ENCODE results near the gene PHAX. TPM values are rescaled to one million over a fixed set of nuclear protein-coding genes. Genes with fewer than 3 reads are reported as not detected.
A peak's percentile ranks its signal among the peaks of the same experiment; 100 is the strongest.
"Not testable (repeated sequence)": the region's sequence is repeated elsewhere in the genome, so short reads cannot be mapped to it uniquely, and the experiment has no call there.

The PHAX gene, protein sequence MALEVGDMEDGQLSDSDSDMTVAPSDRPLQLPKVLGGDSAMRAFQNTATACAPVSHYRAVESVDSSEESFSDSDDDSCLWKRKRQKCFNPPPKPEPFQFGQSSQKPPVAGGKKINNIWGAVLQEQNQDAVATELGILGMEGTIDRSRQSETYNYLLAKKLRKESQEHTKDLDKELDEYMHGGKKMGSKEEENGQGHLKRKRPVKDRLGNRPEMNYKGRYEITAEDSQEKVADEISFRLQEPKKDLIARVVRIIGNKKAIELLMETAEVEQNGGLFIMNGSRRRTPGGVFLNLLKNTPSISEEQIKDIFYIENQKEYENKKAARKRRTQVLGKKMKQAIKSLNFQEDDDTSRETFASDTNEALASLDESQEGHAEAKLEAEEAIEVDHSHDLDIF
- 10 to 100 TPM; 60.6 to 80.2 (median 68.9) TPM for polyA plus RNA-seq (ENCODE audit: insufficient read length in 3 of 3)
- long read RNA-seq, donor 1, full-length matches to known transcripts, result 23 of 37 reads
- long read RNA-seq, donor 1, partial matches to known transcripts, result 14 of 37 reads
- long read RNA-seq, donor 1, other reads (novel, unspliced or antisense), result 0 of 37 reads
- long read RNA-seq, donor 2, full-length matches to known transcripts, result 17 of 17 reads
- long read RNA-seq, donor 2, partial matches to known transcripts, result 0 of 17 reads
- long read RNA-seq, donor 2, other reads (novel, unspliced or antisense), result 0 of 17 reads
- long read RNA-seq, donor 3, full-length matches to known transcripts, result 12 of 18 reads
- long read RNA-seq, donor 3, partial matches to known transcripts, result 6 of 18 reads
- long read RNA-seq, donor 3, other reads (novel, unspliced or antisense), result 0 of 18 reads
- long read RNA-seq, donor 4, full-length matches to known transcripts, result 14 of 14 reads
- long read RNA-seq, donor 4, partial matches to known transcripts, result 0 of 14 reads
- long read RNA-seq, donor 4, other reads (novel, unspliced or antisense), result 0 of 14 reads
- long read RNA-seq, donor 5, full-length matches to known transcripts, result 9 of 9 reads
- long read RNA-seq, donor 5, partial matches to known transcripts, result 0 of 9 reads
- long read RNA-seq, donor 5, other reads (novel, unspliced or antisense), result 0 of 9 reads
- long read RNA-seq, donor 6, full-length matches to known transcripts, result 19 of 26 reads
- long read RNA-seq, donor 6, partial matches to known transcripts, result 7 of 26 reads
- long read RNA-seq, donor 6, other reads (novel, unspliced or antisense), result 0 of 26 reads
- long read RNA-seq, donor 7, full-length matches to known transcripts, result 20 of 26 reads
- long read RNA-seq, donor 7, partial matches to known transcripts, result 6 of 26 reads
- long read RNA-seq, donor 7, other reads (novel, unspliced or antisense), result 0 of 26 reads
- long read RNA-seq, donor 8, full-length matches to known transcripts, result 9 of 9 reads
- long read RNA-seq, donor 8, partial matches to known transcripts, result 0 of 9 reads
- long read RNA-seq, donor 8, other reads (novel, unspliced or antisense), result 0 of 9 reads
- long read RNA-seq, donor 9, full-length matches to known transcripts, result 16 of 16 reads
- long read RNA-seq, donor 9, partial matches to known transcripts, result 0 of 16 reads
- long read RNA-seq, donor 9, other reads (novel, unspliced or antisense), result 0 of 16 reads
- long read RNA-seq, donor 10, full-length matches to known transcripts, result 16 of 23 reads
- long read RNA-seq, donor 10, partial matches to known transcripts, result 7 of 23 reads
- long read RNA-seq, donor 10, other reads (novel, unspliced or antisense), result 0 of 23 reads
- long read RNA-seq, donor 11, full-length matches to known transcripts, result 6 of 22 reads
- long read RNA-seq, donor 11, partial matches to known transcripts, result 16 of 22 reads
- long read RNA-seq, donor 11, other reads (novel, unspliced or antisense), result 0 of 22 reads
- long read RNA-seq, donor 12, full-length matches to known transcripts, result 26 of 37 reads
- long read RNA-seq, donor 12, partial matches to known transcripts, result 11 of 37 reads
- long read RNA-seq, donor 12, other reads (novel, unspliced or antisense), result 0 of 37 reads
- long read RNA-seq, donor 13, full-length matches to known transcripts, result 9 of 9 reads
- long read RNA-seq, donor 13, partial matches to known transcripts, result 0 of 9 reads
- long read RNA-seq, donor 13, other reads (novel, unspliced or antisense), result 0 of 9 reads
- long read RNA-seq, donor 14, full-length matches to known transcripts, result 24 of 39 reads
- long read RNA-seq, donor 14, partial matches to known transcripts, result 15 of 39 reads
- long read RNA-seq, donor 14, other reads (novel, unspliced or antisense), result 0 of 39 reads
- long read RNA-seq, donor 15, full-length matches to known transcripts, result 20 of 28 reads
- long read RNA-seq, donor 15, partial matches to known transcripts, result 8 of 28 reads
- long read RNA-seq, donor 15, other reads (novel, unspliced or antisense), result 0 of 28 reads
- long read RNA-seq, donor 16, full-length matches to known transcripts, result 19 of 33 reads
- long read RNA-seq, donor 16, partial matches to known transcripts, result 14 of 33 reads
- long read RNA-seq, donor 16, other reads (novel, unspliced or antisense), result 0 of 33 reads

DNA sequence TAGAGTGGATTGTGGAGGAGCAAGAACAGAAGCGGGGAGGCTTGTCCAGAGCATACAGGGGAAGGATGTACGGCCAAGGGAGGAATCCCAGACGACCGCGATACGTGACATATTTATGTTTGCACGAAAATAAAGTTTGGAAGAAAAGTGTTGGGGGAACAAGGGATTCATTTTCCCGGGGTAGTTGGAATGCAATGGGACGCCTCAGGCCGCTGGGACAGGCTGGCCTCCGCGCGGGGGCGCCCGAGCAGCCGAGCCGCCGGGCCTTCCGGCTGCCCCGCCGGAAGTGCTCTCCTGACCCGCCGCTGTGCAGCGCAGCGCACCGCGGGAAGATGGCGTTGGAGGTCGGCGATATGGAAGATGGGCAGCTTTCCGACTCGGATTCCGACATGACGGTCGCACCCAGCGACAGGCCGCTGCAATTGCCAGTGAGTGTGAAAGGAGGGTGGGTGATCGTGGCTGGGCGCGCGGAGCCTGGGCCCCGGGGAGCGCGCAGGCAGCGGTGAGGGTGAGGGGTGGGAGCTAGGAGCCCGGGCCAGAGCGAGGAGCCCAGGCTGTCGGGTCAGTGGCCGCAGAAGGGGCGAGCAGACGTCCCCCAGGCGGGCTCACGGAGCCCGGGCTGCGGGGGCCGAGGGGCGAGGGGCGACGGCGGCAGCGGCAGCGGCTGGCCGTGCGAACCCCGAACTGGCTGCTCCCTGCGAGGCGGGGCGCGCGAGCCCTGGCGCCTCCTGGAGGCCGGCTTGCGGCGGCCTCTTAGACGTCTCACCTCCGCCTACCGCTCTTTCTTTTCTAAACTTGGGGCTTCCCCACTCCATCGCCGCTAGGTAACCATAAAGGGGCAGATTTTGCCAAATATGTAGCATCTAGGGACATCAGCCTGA, at the start of gene PHAX:
Gene PHAX (plus strand): TSS at position 317 of the 881 bp plus-strand sequence. CDS start 16 bp downstream, at position 333.
- peak; percentile 84 for DNase-seq

DNA sequence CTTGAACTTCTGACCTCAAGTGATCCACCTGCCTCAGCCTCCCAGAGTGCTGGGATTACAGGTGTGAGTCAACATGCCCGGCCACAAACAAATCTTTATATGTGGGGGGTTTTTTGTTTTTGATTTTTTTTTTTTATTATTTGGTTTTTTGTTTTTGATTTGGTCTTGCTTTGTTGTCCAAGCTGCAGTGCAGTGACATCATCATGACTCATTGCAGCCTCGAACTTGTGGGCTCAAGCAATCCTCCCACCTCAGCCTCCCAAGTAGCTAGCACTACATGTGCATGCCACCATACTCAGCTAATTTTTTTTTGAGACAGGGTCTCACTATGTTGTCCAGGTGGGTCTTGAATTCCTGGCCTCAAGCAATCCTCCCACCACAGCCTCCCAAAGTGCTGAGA, 48.1 kb upstream of the PHAX start:
- no peak for DNase-seq

DNA sequence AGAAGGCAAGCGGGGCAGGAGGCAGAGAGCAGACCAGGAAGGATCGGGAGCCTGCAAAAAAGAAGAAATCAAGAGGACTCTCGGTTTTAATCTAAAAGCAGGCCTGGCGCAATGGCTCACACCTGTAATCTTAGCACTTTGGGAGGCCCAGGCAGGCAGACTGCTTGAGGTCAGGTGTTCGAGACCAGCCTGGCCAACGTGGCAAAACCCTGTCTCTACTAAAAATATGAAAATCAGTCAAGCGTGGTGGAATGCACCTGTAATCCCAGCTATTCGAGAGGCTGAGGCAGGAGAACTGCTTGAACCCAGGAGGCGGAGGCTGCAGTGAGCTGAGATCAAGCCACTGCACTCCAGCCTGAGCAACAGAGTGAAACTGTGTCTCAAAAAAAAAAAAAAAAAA, 45.6 kb upstream of the PHAX start:
- not testable (repeated sequence) for DNase-seq

DNA sequence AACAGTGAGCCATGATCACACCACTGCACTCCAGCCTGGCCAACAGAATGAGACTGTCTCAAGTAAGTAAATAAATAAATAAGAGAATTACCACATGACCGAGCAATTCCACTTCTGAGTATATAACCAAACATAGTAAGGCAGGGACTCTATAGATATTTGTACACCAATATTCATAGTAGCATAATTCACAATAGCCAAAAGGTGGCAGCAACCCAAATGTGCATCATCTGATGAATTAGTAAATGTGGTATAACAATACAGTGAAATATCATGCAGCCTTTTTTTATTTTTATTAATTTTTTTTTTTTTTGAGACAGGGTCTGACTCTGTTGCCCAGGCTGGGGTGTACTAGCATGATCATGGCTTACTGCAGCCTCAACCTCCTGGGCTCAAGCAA, 38.8 kb upstream of the PHAX start:
- DNase-seq, result no peak

DNA sequence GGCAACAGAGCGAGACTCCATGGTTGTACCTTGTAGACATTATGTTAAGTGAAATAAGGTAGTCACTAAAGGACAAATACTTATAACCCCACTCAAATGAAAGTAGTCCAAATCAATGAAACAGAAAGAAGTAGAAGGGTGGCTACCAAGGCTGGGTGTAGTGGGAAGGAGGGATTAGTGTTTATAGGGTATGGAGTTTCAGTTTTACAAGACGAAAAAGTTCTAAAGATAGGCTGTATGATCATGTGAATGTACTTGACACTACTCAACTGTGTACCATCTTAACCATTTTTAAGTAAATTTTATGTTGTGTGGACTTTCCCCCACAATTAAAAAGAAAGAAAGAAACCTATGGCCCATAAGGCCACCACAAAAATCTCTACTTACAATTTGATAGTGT, 37.9 kb upstream of the PHAX start:
- DNase-seq, result no peak

DNA sequence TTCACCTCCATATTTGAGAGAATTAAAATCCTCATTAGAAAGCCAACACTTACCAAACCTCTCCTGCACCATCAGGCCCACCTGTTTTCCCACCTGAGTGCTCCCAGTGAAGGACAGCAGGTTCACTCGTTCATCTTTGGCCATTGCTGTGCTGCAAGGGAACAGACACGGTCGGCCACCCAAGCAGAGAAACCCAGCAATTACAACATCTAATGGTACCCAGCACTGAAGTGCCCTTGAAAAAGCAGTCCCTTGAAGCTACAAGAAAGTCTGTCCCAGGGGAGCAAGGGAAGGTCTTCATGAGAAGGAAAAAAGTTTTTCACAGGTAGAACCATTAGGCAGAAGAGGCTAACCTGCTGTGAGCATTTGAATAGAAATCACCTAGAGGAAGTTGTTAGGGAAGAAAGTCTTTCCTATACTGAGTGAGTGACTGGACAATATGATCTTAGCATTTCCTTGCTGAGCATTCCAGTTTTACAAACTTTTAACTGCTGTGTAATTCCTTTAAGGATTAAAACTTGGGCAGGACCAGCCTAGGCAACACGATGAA, 32.5 kb upstream of the PHAX start:
- no peak for DNase-seq

DNA sequence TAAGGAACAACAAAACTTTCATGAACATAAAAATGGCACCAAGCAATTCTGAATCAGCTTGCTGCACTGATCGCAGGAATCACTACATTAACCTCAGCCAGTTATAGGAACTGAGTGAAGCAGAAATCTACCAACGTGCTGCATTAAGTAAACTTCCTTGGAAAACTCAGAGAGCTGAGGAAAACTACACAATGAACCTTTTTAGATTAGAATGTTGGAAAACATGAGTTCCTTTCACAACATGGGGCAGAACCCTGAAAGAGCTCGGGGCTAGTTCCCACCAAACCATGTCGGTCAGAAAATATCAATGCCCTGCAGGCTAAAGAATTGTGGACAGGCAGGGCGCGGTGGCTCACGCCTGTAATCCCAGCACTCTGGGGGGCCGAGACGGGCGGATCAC, 25.1 kb upstream of the PHAX start:
- DNase-seq, result no peak

DNA sequence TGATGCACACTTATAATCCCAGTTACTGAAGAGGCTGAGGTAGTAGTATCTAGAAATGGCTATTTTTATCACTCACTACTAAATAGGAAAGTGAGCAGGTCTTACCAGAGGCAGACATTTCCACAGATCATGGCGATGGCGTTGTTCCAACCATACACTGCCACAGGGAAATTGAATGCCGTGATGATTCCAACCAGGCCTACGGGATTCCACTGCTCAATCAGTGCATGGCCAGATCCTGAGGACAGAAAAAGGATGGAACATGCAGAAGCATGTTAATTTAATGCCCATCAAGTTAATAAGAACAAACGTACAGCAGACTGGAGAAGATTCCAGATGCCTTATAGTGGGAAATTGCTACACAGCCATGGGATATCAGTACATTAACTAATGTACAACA, 23.8 kb upstream of the PHAX start:
- DNase-seq, result no peak

DNA sequence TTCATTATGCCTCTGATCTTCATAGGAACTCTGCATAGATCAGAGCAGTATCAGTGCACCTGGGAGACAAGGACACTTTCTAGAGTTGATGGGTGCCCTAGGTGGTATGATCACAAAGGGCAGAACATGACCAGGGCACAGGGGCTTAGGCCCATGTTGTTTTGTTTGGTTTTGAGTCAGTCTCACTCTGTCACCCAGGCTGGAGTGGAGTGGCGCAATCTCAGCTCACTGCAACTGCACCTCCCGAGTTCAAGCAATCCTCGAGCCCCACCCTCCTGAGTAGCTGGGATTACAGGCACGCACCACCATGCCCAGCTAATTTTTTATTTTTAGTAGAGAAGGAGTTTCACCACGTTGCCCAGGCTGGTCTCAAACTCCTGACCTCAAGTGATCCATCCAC, 23.3 kb upstream of the PHAX start:
- DNase-seq, result no peak

DNA sequence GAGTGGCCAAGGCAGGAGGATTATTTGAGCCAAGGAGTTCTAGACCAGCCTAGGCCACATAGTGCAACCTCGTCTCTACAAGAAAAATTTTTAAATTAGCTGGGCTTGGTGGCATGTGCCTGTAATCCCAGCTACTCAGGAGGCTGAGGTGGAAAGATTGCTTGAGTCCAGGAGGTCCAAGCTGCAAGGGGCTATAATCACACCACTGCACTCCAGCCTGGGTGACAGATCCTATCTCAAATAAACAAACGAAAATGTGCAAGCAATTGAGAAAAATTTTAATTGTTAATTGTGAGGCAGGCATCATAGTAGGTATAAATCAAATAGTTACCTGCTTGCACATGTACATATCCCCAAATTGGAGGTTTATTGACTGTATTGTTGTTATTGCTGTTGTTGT, 21.0 kb upstream of the PHAX start:
- no peak for DNase-seq

DNA sequence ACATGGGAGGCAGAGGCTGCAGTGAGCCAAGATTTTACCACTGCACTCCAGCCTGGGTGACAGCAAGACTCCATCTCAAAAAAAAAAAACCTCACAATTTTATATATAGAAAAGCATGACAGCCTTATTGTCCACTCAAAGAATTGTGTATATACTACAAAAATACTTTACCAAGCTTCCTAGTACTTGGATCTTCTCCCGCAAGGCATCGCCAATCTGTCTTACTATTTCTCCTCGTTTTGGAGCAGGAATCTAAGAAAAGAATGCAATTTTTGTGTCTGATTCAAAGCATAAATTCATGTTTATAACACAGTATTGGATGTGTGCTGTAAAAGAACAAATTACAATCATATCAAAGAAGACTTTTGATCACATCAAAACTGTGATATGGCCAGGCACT, 17.0 kb upstream of the PHAX start:
- DNase-seq, result no peak

DNA sequence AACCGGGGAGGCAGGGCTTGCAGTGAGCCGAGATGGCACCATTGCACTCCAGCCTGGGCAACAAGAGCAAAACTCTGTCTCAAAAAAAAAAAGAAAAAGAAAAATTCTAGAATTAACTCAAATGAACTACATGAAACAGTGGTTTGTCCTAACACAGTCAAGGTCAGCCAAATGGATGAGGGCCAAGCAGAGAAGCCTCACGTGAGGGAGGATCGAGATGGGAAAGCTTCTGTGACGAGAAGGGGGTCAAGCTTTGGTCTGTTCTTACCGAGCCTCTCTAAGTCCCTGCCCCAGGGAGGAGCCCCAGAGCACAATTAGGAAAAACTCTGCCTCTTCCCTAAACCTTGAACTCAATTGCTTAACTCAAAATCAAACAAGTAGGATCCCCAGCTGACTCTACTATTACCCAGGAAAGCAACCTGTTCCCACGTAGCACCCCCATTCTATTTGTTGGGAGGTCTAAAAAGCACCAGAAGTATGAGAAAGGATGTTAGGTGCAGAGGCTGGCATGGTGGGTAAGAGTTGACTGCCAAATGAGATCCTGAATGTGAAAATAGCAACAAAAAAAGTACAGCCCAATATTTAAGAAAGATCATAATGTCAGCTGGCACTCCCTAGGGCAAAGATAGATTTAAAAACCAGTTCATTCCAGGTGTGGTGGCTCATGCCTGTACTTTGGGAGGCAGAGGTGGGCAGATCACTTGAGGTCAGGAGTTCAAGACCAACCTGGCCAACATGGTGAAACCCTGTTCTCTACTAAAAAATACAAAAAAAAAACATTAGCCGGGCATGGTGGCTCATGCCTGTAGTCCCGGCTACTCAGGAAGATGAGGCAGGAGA, 13.0 kb upstream of the PHAX start:
- DNase-seq, result no peak

DNA sequence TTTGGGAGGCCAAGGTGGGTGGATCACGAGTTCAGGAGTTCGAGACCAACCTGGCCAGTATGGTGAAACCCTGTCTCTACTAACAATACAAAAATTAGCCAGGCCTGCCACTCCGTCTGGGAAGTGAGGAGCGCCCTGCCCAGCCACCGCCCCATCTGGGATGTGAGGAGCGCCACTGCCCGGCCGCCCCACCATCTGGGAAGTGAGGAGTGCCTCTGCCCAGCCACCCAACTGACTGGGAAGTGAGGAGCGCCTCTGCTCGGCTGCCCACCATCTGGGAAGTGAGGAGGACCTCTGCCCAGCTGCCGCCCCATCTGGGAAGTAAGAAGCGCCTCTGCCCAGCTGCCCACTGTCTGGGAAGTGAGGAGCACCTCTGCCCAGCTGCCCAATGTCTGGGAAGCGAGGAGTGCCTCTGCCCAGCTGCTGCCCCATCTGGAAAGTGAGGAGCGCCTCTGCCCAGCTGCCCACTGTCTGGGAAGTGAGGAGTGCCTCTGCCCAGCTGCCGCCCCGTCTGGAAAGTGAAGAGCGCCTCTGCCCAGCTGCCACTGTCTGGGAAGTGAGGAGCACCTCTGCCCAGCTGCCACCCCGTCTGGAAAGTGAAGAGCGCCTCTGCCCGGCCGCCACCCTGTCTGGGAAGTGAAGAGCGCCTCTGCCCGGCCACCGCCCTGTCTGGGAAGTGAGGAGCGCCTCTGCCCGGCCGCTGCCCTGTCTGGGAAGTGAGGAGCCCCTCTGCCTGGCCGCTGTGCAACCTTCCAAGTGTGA, 11.0 kb upstream of the PHAX start:
- no peak for DNase-seq

DNA sequence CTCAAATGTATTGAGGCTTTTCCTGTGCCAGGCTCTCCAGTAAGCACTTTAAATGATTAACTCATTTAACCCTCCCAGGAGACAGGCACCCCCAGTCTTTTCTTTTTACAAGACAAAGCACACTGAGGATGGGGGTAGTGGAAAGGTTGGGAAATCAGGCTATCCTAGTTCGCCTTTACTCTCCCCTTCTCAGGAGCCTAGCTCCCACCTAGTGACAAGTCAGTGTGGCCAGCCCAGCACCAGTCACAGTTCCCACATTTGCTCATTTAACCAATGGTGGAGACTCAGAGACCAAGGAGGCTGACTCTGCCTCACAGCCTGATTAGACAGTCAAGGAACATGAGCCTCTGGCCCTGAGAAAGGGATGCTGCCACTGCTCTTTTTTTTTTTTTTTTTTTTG, 9.2 kb upstream of the PHAX start:
- DNase-seq, result no peak

DNA sequence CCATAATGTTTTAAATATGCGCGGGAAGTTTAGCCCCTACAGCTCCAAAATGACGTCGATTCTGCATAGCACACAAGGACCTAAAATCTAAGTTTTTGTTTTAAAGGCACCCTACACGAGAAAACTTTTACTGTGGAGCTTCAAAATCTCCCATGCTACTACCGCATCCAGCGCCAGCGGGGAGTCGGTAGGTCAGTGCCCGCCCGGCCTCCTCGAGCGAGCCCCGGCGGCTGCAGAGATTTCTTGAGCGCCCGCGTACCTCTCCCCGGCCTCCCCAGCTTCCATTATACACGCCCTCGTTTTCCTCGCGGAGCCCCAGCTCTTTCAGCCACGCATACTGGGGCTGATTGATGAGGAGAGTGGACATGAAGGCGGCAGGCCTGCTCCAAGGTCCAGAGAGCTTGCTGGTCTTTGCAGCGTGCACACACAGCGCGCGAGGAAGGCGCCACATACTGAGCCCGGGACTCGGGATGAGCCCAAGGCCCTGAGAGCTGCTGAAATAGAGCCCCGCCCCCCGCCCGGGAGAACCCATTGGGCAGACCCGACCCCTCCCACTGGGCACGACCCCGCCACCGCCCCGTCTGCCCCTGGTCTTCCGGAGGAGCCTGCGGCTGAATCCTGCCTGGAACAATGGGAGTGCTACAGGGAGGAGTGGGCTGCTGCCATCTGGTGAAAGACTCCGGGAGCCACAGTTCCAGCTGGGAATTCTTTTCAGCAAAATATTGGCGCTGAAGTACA, 5.8 kb upstream of the PHAX start, which contains the start of gene ALDH7A1:
Gene ALDH7A1 (minus strand): TSS at position 472 of the 738 bp plus-strand sequence. CDS start 21 bp downstream, at position 451.
- peak; percentile 95 for DNase-seq
